Measurements from ENCODE around the gene SHROOM1.
"Not testable (repeated sequence)": the region's sequence is repeated elsewhere in the genome, so short reads cannot be mapped to it uniquely, and the experiment has no call there.

SHROOM1 gene

DNA sequence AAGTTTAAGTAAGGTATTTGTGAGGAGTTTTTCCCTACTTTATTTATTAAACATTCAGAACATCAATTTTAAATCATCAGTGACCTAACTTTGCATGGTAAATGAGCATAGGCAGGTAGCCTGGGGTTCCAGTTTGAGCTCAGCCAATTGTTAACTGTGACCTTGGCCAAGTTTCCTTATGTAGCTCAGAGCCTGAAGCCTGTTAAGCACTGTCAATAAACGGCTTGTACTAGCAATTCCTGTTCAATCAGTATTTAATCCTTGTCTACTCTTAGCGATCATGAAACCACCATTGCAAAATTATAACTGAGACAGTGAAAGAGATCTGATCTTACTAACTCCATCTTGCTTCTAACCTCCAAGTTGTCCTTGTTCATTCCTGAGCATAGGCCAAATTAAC lies 22.0 kb downstream of the SHROOM1 start:
- no peak for DNase-seq (ENCODE audit: low read depth in 3 of 3)

- DNase-seq (ENCODE audit: low read depth in 3 of 3) = no peak
These were observed 23.1 kb downstream of the SHROOM1 start for GRCh38 chr5:132807163-132807838.

- DNase-seq (ENCODE audit: low read depth in 3 of 3) = not testable (repeated sequence)
These were observed 23.7 kb downstream of the SHROOM1 start for GRCh38 chr5:132806804-132807162.

DNA sequence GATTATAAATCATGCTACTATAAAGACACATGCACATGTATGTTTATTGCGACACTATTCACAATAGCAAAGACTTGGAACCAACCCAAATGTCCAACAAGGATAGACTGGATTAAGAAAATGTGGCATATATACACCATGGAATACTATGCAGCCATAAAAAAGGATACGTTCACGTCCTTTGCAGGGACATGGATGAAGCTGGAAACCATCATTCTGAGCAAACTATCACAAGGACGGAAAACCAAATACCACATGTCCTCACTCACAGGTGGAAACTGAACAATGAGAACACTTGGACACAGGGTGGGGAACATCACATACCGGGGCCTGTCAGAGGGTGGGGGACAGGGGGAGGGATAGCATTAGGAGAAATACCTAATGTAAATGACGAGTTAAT lies 24.6 kb downstream of the SHROOM1 start:
- DNase-seq (ENCODE audit: low read depth in 3 of 3) = not testable (repeated sequence)

GRCh38 chr5:132804219-132804618 lies 26.2 kb downstream of the SHROOM1 start:
- DNase-seq (ENCODE audit: low read depth in 3 of 3) = not testable (repeated sequence)

DNA sequence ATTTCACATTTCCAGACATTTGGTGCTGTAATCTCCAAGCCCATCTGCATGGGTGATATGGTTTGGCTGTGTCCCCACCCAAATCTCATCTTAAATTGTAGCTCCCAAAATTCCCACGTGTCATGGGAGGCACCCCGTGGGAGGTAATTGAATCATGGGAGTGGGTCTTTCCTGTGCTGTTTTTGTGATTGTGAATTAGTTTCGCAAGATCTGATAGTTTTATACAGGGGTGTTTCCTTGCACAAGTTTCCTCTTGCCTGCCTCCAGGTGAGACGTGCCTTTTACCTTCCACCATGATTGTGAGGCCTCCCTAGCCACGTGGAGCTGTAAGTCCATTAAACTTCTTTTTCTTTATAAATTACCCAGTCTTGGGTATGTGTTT lies 27.8 kb downstream of the SHROOM1 start:
- DNase-seq (ENCODE audit: low read depth in 3 of 3) = not testable (repeated sequence)

- DNase-seq (ENCODE audit: low read depth in 3 of 3) = no peak
These were observed 28.3 kb downstream of the SHROOM1 start for GRCh38 chr5:132802044-132802684.

DNA sequence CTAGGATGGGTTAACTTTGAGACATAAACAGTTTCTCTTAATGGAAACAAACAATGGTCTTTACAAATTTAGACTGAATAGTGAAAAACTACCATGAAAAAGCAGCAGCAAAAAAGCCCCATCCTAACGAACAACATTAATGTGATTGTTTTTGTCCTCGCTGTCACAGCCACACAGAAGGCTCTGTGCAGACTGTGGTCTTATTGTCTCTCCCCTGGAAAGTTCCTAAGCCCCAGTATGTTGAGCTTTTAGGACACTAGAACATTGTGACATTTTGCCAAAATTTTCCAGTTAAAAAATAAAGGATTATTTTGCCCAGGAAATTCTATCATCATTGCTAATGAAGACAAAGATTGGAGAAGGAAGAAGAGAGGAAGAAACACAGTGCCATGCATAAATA lies 29.9 kb downstream of the SHROOM1 start:
- no peak for DNase-seq (ENCODE audit: low read depth in 3 of 3)

- no peak for DNase-seq (ENCODE audit: low read depth in 3 of 3)
These were observed 31.1 kb downstream of the SHROOM1 start for GRCh38 chr5:132799392-132799791.

- DNase-seq (ENCODE audit: low read depth in 3 of 3) = no peak
These were observed 32.8 kb downstream of the SHROOM1 start for GRCh38 chr5:132797651-132798050.

DNA sequence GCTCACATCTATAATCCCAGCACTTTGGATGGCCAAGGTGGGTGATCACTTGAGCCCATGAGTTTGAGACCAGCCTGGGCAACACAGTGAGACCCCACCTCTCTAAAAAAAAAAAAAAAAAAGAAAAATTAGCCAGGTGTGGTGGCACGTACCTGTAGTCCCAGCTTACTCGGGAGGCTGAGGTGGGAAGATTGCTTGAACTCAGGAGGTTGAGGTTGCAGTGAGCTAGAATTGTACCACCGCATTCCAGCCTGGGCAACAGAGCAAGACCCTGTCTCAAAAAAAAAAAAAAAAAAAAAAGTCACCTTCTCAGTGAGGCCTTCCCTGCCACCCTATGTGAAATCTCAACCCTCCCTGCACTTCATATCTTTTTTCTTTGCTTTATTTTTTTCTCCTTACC lies 39.4 kb downstream of the SHROOM1 start:
- no peak for DNase-seq (ENCODE audit: low read depth in 3 of 3)

- no peak for DNase-seq (ENCODE audit: low read depth in 3 of 3)
These were observed 40.1 kb downstream of the SHROOM1 start for GRCh38 chr5:132790201-132790865.

- no peak for DNase-seq (ENCODE audit: low read depth in 3 of 3)
These were observed 41.2 kb downstream of the SHROOM1 start for GRCh38 chr5:132788990-132789886.

GRCh38 chr5:132788508-132788907 lies 41.9 kb downstream of the SHROOM1 start:
- DNase-seq (ENCODE audit: low read depth in 3 of 3) = no peak

DNA sequence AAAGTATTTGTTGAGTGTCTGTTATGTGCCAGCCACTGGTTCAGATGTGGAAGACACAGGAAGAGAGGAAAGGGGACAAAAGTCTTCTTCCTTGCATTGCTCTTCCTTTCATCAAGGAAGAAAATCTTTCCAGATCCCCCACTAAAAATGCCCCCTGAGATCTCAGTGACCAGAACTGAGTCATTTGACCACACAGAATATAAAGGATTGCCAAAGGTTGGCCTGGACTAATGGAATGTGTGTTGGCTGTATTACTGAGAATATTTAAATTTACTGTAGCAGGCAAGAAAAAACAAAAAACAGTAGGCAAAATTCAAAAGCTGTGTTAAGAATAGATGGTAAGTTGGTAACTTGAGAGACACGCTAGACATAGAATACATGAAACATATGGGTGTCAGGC lies 43.4 kb downstream of the SHROOM1 start:
- no peak for DNase-seq (ENCODE audit: low read depth in 3 of 3)

DNA sequence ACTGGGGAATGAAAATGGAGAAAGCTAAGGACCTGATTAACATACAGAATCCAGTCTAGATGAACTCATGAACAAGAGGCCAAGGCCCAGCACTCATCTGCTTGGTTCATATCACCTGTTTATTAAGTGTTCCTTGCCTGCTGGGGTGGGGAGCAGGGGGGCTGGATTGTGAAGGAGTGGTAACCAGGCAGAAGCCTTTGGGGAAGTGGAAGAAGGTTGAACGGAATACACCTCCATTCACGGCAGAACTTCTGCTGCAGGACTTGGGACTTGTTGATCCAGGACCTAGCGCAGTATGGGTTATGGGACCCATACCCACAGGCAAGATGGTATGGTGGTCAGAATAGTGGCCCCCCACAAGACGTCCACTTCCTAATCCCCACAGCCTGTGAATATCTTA lies 44.6 kb downstream of the SHROOM1 start:
- no peak for DNase-seq (ENCODE audit: low read depth in 3 of 3)

- no peak for DNase-seq (ENCODE audit: low read depth in 3 of 3)
These were observed 45.1 kb downstream of the SHROOM1 start for GRCh38 chr5:132785365-132785764.

GRCh38 chr5:132782101-132782500 lies 48.3 kb downstream of the SHROOM1 start:
- DNase-seq (ENCODE audit: low read depth in 3 of 3) = no peak

- no peak for DNase-seq (ENCODE audit: low read depth in 3 of 3)
These were observed 49.4 kb downstream of the SHROOM1 start for GRCh38 chr5:132781029-132781428.

DNA sequence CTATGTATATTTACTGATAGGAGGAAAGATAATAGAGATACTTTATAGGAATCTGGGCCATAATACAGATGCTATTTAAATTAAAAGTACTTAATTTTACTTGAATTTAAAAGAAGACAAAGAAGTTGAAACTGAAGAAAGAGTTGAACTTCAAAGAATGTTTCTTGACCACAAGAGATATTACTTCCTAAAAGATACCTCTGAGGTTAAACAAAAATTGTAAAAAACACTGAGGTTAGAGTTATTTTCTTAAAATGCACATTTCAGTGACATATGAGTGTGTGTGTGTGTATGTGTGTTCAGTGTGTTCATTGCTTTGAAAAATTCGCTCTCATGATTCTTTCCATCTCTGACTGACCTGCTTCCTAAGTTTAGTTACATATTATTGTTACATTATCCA lies 49.9 kb downstream of the SHROOM1 start:
- DNase-seq (ENCODE audit: low read depth in 3 of 3) = no peak

DNA sequence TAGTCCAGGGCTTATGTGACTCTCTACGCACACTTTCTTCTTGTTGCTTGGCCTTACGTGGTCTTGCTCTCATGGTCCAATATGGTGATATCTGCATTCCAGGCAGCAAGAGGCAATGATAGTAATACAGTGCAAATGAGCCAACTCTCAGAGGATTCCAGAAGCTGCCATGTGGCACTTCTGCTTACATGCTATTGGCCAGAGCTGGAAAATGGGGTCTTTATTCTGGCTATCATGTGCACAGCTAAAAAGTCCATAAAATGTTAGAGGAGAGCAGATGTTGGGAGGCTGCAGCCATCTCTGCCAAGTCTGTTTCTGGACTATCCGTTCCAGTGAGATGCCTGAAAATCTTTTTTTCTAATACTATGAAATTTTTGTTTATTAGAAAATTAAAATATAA lies 50.5 kb downstream of the SHROOM1 start:
- DNase-seq (ENCODE audit: low read depth in 3 of 3) = no peak

GRCh38 chr5:132778856-132779255 lies 51.6 kb downstream of the SHROOM1 start:
- DNase-seq (ENCODE audit: low read depth in 3 of 3) = no peak

Measured in stimulated activated CD4-positive, alpha-beta T cell treated with anti-CD3 and anti-CD28 coated beads, TNF-alpha, amount 100 ng/mL, for 48 hours (primary cell).